ENCODE data around the gene KRR1.
"Not testable (repeated sequence)": the region's sequence is repeated elsewhere in the genome, so short reads cannot be mapped to it uniquely, and the experiment has no call there.

KRR1 gene

DNA sequence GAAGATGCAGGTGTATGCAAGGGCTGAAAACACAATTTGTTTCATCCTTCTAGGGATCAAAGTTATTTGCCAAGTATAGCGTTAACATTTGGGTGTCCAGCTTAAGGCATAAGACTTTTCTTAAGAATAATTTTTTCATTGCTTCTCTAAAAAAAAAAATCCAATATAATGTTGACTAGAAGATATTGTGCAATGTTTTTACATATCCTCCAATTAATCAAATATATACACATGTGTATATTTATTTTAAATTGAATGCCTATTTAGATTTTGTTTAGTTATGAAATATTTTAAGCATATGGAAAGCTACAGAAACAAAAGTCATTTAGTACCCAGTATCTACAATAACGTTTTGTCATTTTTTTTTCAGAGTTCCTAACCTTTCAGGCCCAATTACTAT lies 28.5 kb upstream of the KRR1 start:
- no peaks in the 10 kb centered on the region for H3K9me3 ChIP-seq (ENCODE audit: control insufficient read depth, insufficient read depth, low read length)
- no peaks in the 10 kb centered on the region for H3K36me3 ChIP-seq (ENCODE audit: insufficient read depth, low read length)
- H3K4me1 ChIP-seq (ENCODE audit: insufficient read depth, low read length): no peaks in the 10 kb centered on the region
- H3K9ac ChIP-seq (ENCODE audit: low read depth, low read length): no peak overlapping the region

GRCh38 chr12:75533239-75533638 lies 21.8 kb upstream of the KRR1 start:
- H3K9me3 ChIP-seq (ENCODE audit: control insufficient read depth, insufficient read depth, low read length): no peaks in the 10 kb centered on the region
- H3K36me3 ChIP-seq (ENCODE audit: insufficient read depth, low read length): no peaks in the 10 kb centered on the region
- H3K4me1 ChIP-seq (ENCODE audit: insufficient read depth, low read length): no peaks in the 10 kb centered on the region
- no peak overlapping the region for H3K9ac ChIP-seq (ENCODE audit: low read depth, low read length)

- Histone ChIP-seq H3K4me1 (ENCODE audit: insufficient read depth, low read length) (peaks cover 4% of the 10 kb centered on the region; the same call in 1 of the 2 replicates), H3K9me3 (ENCODE audit: control insufficient read depth, insufficient read depth, low read length) (no peaks in the 10 kb centered on the region), H3K9ac (ENCODE audit: low read depth, low read length) (no peak overlapping the region), H3K36me3 (ENCODE audit: insufficient read depth, low read length) (no peaks in the 10 kb centered on the region)
Measured at GRCh38 chr12:75529826-75530225, 18.4 kb upstream of the KRR1 start.

- H3K4me1 ChIP-seq (ENCODE audit: insufficient read depth, low read length): peaks cover 4% of the 10 kb centered on the region; the same call in 1 of the 2 replicates
- H3K36me3 ChIP-seq (ENCODE audit: insufficient read depth, low read length): no peaks in the 10 kb centered on the region
- H3K9me3 ChIP-seq (ENCODE audit: control insufficient read depth, insufficient read depth, low read length): no peaks in the 10 kb centered on the region
- no peak overlapping the region for H3K9ac ChIP-seq (ENCODE audit: low read depth, low read length)
Measured at GRCh38 chr12:75529316-75529715, 17.9 kb upstream of the KRR1 start.

DNA sequence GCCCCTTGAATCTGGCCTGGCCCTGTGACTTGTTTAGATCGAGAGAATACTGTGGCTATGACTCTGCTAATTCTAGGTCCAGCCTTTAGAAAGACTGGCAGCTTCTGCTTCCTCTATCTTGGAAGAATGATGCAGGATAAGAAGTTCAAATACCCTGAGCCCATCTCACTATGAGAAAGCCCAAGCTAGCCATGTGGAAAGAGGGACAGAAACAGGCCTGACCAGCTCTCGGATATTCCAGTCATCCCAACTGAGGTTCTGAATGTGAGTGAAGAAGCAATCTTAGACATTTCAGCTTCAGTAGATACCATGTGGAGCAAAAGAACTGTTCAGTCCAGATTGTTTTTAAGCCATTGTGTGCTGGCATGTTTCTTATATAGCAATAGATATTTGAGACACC lies 17.3 kb upstream of the KRR1 start:
- H3K9me3 ChIP-seq (ENCODE audit: control insufficient read depth, insufficient read depth, low read length): no peaks in the 10 kb centered on the region
- no peak overlapping the region for H3K9ac ChIP-seq (ENCODE audit: low read depth, low read length)
- no peaks in the 10 kb centered on the region for H3K36me3 ChIP-seq (ENCODE audit: insufficient read depth, low read length)
- H3K4me1 ChIP-seq (ENCODE audit: insufficient read depth, low read length): peaks cover 4% of the 10 kb centered on the region; the same call in 1 of the 2 replicates

DNA sequence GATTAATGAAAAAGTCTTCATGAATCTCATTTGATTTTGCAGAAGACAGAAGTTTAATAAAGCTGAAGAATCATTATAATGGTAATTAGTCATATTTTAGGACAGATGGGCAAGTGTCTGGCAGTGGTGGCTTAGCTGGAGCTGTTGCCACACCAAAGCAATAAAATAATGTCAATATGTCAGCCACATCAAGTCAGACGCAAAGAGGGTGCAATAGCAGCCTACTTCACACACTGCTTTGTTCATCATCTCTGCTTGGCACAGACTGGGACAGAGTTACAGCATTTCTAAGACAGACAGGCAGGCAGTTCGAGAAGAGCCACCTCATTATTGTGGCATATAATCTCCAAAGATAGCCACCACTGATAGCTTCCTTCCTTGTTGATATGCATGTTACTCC lies 16.9 kb upstream of the KRR1 start:
- Histone ChIP-seq H3K36me3 (ENCODE audit: insufficient read depth, low read length) (no peaks in the 10 kb centered on the region), H3K9me3 (ENCODE audit: control insufficient read depth, insufficient read depth, low read length) (no peaks in the 10 kb centered on the region), H3K4me1 (ENCODE audit: insufficient read depth, low read length) (peaks cover 4% of the 10 kb centered on the region; the same call in 1 of the 2 replicates), H3K9ac (ENCODE audit: low read depth, low read length) (no peak overlapping the region)

DNA sequence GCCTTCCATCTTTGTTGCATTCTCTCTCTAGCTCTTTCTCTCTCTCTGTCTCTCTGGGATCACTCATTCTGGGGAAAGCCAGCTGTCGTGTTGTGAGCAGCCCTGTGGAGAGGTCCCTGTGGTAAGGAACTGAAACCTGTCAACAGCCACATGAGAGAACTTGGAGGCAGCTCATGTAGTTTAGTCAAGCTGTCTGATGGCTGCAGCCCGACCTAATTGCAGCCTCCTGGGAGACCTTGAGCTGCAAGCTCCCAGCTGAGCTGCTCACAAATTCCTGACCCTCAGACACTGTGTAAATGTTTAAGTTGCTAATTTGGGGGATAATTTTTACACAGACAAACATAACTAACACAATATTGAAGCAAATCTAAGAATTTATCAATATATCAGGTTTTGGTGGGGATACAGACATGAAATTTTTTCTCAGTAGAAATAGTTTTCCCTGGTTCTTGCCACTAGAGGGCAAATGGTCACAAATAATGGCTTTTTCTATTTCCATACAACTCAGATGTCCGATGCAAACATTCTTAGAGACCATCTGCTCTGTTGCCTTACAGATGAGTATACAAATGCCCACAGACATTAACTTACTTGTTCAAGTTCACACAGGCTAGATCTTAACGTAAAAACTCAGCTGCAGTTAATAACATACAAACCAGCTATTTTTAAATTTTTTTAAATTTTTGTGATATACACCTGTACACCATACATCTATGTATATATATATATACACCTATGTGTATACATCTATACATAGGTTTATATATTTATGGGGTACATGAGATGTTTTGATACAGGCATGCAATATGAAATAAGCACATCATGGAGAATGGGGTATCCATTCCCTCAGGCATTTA lies 15.5 kb upstream of the KRR1 start:
- Histone ChIP-seq H3K4me1 (ENCODE audit: insufficient read depth, low read length) (peaks cover 4% of the 10 kb centered on the region; the same call in 1 of the 2 replicates), H3K9ac (ENCODE audit: low read depth, low read length) (no peak overlapping the region), H3K9me3 (ENCODE audit: control insufficient read depth, insufficient read depth, low read length) (no peaks in the 10 kb centered on the region), H3K36me3 (ENCODE audit: insufficient read depth, low read length) (no peaks in the 10 kb centered on the region)

DNA sequence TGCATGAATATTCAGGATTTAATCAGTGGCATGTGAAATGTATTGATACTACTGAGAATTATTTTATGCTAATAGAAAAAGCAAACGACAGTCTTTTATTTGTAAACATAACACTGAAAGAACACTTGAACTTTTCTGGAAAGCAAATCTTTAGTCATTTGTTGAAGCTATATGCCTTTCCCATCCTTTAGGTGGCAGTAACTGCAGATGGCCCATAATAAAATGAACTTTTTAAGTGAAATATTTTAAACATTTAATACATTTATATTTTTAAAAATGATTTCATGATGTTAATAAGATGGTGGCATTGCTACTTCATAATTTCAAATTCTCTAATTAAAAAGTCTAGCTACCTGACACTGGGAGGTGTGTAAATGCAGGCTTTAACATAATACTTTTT lies 13.9 kb upstream of the KRR1 start:
- Histone ChIP-seq H3K4me1 (ENCODE audit: insufficient read depth, low read length) (peaks cover 4% of the 10 kb centered on the region; the same call in 1 of the 2 replicates), H3K36me3 (ENCODE audit: insufficient read depth, low read length) (no peaks in the 10 kb centered on the region), H3K9ac (ENCODE audit: low read depth, low read length) (no peak overlapping the region), H3K9me3 (ENCODE audit: control insufficient read depth, insufficient read depth, low read length) (no peaks in the 10 kb centered on the region)

GRCh38 chr12:75522124-75522523 lies 10.7 kb upstream of the KRR1 start:
- not testable (repeated sequence) for H3K9ac ChIP-seq (ENCODE audit: low read depth, low read length); H3K36me3 ChIP-seq (ENCODE audit: insufficient read depth, low read length); H3K4me1 ChIP-seq (ENCODE audit: insufficient read depth, low read length); H3K9me3 ChIP-seq (ENCODE audit: control insufficient read depth, insufficient read depth, low read length)

GRCh38 chr12:75521224-75521623 lies 9.8 kb upstream of the KRR1 start:
- H3K9me3 ChIP-seq (ENCODE audit: control insufficient read depth, insufficient read depth, low read length); H3K4me1 ChIP-seq (ENCODE audit: insufficient read depth, low read length); H3K36me3 ChIP-seq (ENCODE audit: insufficient read depth, low read length); H3K9ac ChIP-seq (ENCODE audit: low read depth, low read length): not testable (repeated sequence)

GRCh38 chr12:75509621-75510020 lies 1.8 kb downstream of the KRR1 start:
- Histone ChIP-seq H3K4me1 (ENCODE audit: insufficient read depth, low read length) (peaks cover 9% of the 10 kb centered on the region), H3K9me3 (ENCODE audit: control insufficient read depth, insufficient read depth, low read length) (no peaks in the 10 kb centered on the region), H3K36me3 (ENCODE audit: insufficient read depth, low read length) (no peaks in the 10 kb centered on the region), H3K9ac (ENCODE audit: low read depth, low read length) (peak overlapping the region; percentile 82; the same call in 1 of the 2 replicates)

GRCh38 chr12:75508159-75508558 lies 3.2 kb downstream of the KRR1 start:
- Histone ChIP-seq H3K9me3 (ENCODE audit: control insufficient read depth, insufficient read depth, low read length) (no peaks in the 10 kb centered on the region), H3K4me1 (ENCODE audit: insufficient read depth, low read length) (peaks cover 9% of the 10 kb centered on the region), H3K9ac (ENCODE audit: low read depth, low read length) (no peak overlapping the region), H3K36me3 (ENCODE audit: insufficient read depth, low read length) (no peaks in the 10 kb centered on the region; the same call in 1 of the 2 replicates)

DNA sequence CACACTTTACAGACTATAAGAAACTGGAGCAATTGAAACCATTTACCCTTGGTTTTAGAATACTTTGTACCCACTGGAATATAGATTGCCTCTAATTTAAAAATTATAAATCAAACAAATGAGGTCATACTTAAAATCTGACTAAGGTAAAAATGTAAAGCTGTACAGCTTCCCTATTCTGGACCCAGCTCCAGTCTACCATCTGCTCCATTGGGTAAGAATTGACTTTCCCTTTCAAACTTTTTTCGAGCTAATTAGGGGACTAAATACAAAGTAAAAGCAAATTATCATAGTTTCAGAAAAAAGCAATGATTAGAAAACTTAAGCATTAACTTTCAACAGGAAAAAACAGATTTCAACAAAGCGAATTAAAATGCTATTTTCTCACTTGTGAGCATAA lies 4.3 kb downstream of the KRR1 start:
- Histone ChIP-seq H3K9ac (ENCODE audit: low read depth, low read length) (no peak overlapping the region), H3K36me3 (ENCODE audit: insufficient read depth, low read length) (peaks cover 6% of the 10 kb centered on the region), H3K4me1 (ENCODE audit: insufficient read depth, low read length) (peaks cover 9% of the 10 kb centered on the region), H3K9me3 (ENCODE audit: control insufficient read depth, insufficient read depth, low read length) (no peaks in the 10 kb centered on the region)

DNA sequence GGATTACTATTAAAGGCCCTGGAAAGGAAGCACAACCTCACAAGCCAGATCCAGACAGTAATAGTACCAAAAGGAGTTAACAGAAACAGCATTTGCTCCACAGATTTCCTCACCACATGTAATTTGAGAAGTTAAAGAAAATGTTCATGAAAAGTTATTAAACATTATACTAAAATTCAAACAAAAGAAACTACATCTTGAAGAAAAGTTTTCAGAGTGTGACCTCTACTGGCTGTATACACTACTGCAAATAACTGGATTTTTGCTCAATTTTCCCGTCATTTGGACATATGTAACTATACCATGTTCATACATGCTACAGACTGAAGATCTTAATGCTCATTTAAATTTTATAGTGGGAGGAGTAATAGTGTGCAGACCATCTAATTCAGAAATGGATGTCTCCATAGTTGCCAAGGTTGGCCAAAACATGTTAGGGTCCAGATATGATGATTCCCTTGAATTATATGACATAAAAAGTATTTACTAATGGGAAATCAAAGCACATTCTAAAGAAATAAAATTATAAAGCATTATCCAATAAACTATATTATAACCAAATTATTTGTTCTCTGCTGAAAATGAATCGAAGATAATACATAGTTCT lies 5.6 kb downstream of the KRR1 start:
- H3K9me3 ChIP-seq (ENCODE audit: control insufficient read depth, insufficient read depth, low read length): no peaks in the 10 kb centered on the region
- H3K36me3 ChIP-seq (ENCODE audit: insufficient read depth, low read length): peaks cover 14% of the 10 kb centered on the region
- H3K9ac ChIP-seq (ENCODE audit: low read depth, low read length): no peak overlapping the region
- peaks cover 9% of the 10 kb centered on the region for H3K4me1 ChIP-seq (ENCODE audit: insufficient read depth, low read length)

GRCh38 chr12:75503866-75504265 lies 7.5 kb downstream of the KRR1 start:
- H3K9ac ChIP-seq (ENCODE audit: low read depth, low read length): no peak overlapping the region
- no peaks in the 10 kb centered on the region for H3K4me1 ChIP-seq (ENCODE audit: insufficient read depth, low read length)
- H3K36me3 ChIP-seq (ENCODE audit: insufficient read depth, low read length): peaks cover 14% of the 10 kb centered on the region
- H3K9me3 ChIP-seq (ENCODE audit: control insufficient read depth, insufficient read depth, low read length): no peaks in the 10 kb centered on the region
